H9 (cell line): ENCODE results near the gene FBXL5. TPM values are rescaled to one million over a fixed set of nuclear protein-coding genes. Genes with fewer than 3 reads are reported as not detected.

Source experiments
- DNase-seq: peaks from one replicate; pipeline ENCODE4 v3.0.0-alpha.2; 2017
- H2AFZ ChIP-seq: one replicate; pipeline ENCODE4 v1.6.1; 2013; ENCODE audit warnings: mild to moderate bottlenecking, low read length, control low read depth, moderate library complexity
- H2AK5ac ChIP-seq: 2 replicates; pipeline ENCODE4 v1.6.1; 2013; ENCODE audit warnings: low read length, control low read depth, mixed read lengths; ENCODE audit not compliant: insufficient read length
- H2BK120ac ChIP-seq: one replicate; pipeline ENCODE4 v1.6.1; 2013; ENCODE audit warnings: low read depth, mild to moderate bottlenecking, low read length, control low read depth, inconsistent platforms; ENCODE audit not compliant: poor library complexity, severe bottlenecking
- H2BK12ac ChIP-seq: 2 replicates; pipeline ENCODE4 v1.6.1; 2013; ENCODE audit warnings: low read length, control low read depth, mixed read lengths, low read depth; ENCODE audit not compliant: insufficient read length
- H2BK15ac ChIP-seq: 2 replicates; pipeline ENCODE4 v1.6.1; 2013; ENCODE audit warnings: low read depth, low read length, control low read depth
- H2BK20ac ChIP-seq: one replicate; pipeline ENCODE4 v1.6.1; 2013; ENCODE audit warnings: low read depth, mild to moderate bottlenecking, low read length, control low read depth, inconsistent platforms; ENCODE audit not compliant: poor library complexity, severe bottlenecking
- H2BK5ac ChIP-seq: 2 replicates; pipeline ENCODE4 v1.6.1; 2013; ENCODE audit warnings: low read length, control low read depth, mixed read lengths; ENCODE audit not compliant: insufficient read length
- H3K14ac ChIP-seq: 2 replicates; pipeline ENCODE4 v1.6.1; 2013; ENCODE audit warnings: low read length, control low read depth; ENCODE audit not compliant: insufficient read depth
- H3K18ac ChIP-seq: 2 replicates; pipeline ENCODE4 v1.6.1; 2013; ENCODE audit warnings: low read depth, mild to moderate bottlenecking, mixed read lengths, low read length, control low read depth; ENCODE audit not compliant: insufficient read length
- H3K23ac ChIP-seq: 2 replicates; pipeline ENCODE4 v1.6.1; 2013; ENCODE audit warnings: low read length, control low read depth, mixed read lengths, low read depth; ENCODE audit not compliant: insufficient read length
- H3K23me2 ChIP-seq: 2 replicates; pipeline ENCODE4 v1.6.1; 2013; ENCODE audit warnings: low read depth, mild to moderate bottlenecking, mixed read lengths, low read length, control low read depth; ENCODE audit not compliant: insufficient read length, poor library complexity, severe bottlenecking
- H3K27ac ChIP-seq: 2 replicates; pipeline ENCODE4 v1.5.1; 2013; ENCODE audit warnings: low read length, control low read depth, mixed read lengths, low read depth; ENCODE audit not compliant: insufficient read length
- H3K27me3 ChIP-seq: 2 replicates; pipeline ENCODE4 v1.6.1; 2013; ENCODE audit warnings: low read length, control low read depth, inconsistent platforms; ENCODE audit not compliant: insufficient read depth
- H3K4ac ChIP-seq: 2 replicates; pipeline ENCODE4 v1.6.1; 2013; ENCODE audit warnings: low read depth, mild to moderate bottlenecking, control low read depth, inconsistent platforms, low read length, moderate library complexity
- H3K4me1 ChIP-seq: 2 replicates; pipeline ENCODE4 v1.6.1; 2013; ENCODE audit warnings: low read length, control low read depth, inconsistent platforms; ENCODE audit not compliant: insufficient read depth
- H3K4me2 ChIP-seq: 2 replicates; pipeline ENCODE4 v1.6.1; 2013; ENCODE audit warnings: low read length, control low read depth, mixed read lengths; ENCODE audit not compliant: insufficient read length, insufficient read depth
- H3K56ac ChIP-seq: 2 replicates; pipeline ENCODE4 v1.6.1; 2013; ENCODE audit warnings: low read depth, mild to moderate bottlenecking, mixed read lengths, low read length, control low read depth; ENCODE audit not compliant: insufficient read length
- H3K79me1 ChIP-seq: 2 replicates; pipeline ENCODE4 v1.6.1; 2013; ENCODE audit warnings: low read depth, mild to moderate bottlenecking, moderate library complexity, low read length, control low read depth, inconsistent platforms; ENCODE audit not compliant: insufficient read depth, poor library complexity, severe bottlenecking
- H3K79me2 ChIP-seq: 2 replicates; pipeline ENCODE4 v1.6.1; 2013; ENCODE audit warnings: low read length, control low read depth, inconsistent platforms; ENCODE audit not compliant: insufficient read depth
- H3K9ac ChIP-seq: 2 replicates; pipeline ENCODE4 v1.6.1; 2013; ENCODE audit warnings: low read length, control low read depth, mixed read lengths; ENCODE audit not compliant: insufficient read length; ENCODE audit errors: extremely low read depth
- H3K9me3 ChIP-seq: one replicate; pipeline ENCODE4 v1.6.1; 2013; ENCODE audit warnings: low read depth, low read length, inconsistent platforms; ENCODE audit not compliant: control insufficient read depth
- H3T11ph ChIP-seq: one replicate; pipeline ENCODE4 v1.6.1; 2013; ENCODE audit warnings: mild to moderate bottlenecking, low read length, control low read depth, inconsistent platforms
- H4K20me1 ChIP-seq: one replicate; pipeline ENCODE4 v1.6.1; 2013; ENCODE audit not compliant: control insufficient read depth, insufficient read length, insufficient read depth
- H4K5ac ChIP-seq: 2 replicates; pipeline ENCODE4 v1.6.1; 2013; ENCODE audit warnings: low read depth, mild to moderate bottlenecking, mixed read lengths, low read length, control low read depth; ENCODE audit not compliant: insufficient read length
- H4K8ac ChIP-seq: replicated peaks from 2 replicates; pipeline ENCODE4 v1.6.1; 2013; ENCODE audit warnings: low read length, control low read depth, mixed read lengths, low read depth; ENCODE audit not compliant: insufficient read length
- H4K91ac ChIP-seq: 2 replicates; pipeline ENCODE4 v1.6.1; 2013; ENCODE audit warnings: low read depth, mild to moderate bottlenecking, moderate library complexity, mixed read lengths, low read length, control low read depth; ENCODE audit not compliant: insufficient read length
- H3K27ac Mint-ChIP-seq, 3 experiments: 2 replicates in 2 of 3; 3 replicates in 1 of 3; pipeline ENCODE4 v1.8.0; 2020 to 2021; ENCODE audit warnings: mixed read lengths in 3 of 3, mild to moderate bottlenecking in 1 of 3, moderate library complexity in 1 of 3
- H3K27me3 Mint-ChIP-seq: 2 replicates; pipeline ENCODE4 v1.8.0; 2021; ENCODE audit warnings: low read depth, mild to moderate bottlenecking, moderate library complexity, mixed read lengths
- H3K36me3 Mint-ChIP-seq, 3 experiments: 2 replicates in 2 of 3; 3 replicates in 1 of 3; pipeline ENCODE4 v1.8.0; 2020 to 2021; ENCODE audit warnings: low read depth in 3 of 3, mixed read lengths in 3 of 3; ENCODE audit not compliant: insufficient read depth in 1 of 3
- H3K4me1 Mint-ChIP-seq, 2 experiments: 2 replicates each; pipeline ENCODE4 v1.8.0; 2020; ENCODE audit warnings: mixed read lengths in 2 of 2
- H3K4me3 Mint-ChIP-seq, 2 experiments: 2 replicates in 1 of 2; 3 replicates in 1 of 2; pipeline ENCODE4 v1.8.0; 2020 to 2021; ENCODE audit warnings: mild to moderate bottlenecking in 2 of 2, mixed read lengths in 2 of 2, moderate library complexity in 1 of 2
- H3K9me3 Mint-ChIP-seq, 2 experiments: 2 replicates in 1 of 2; 3 replicates in 1 of 2; pipeline ENCODE4 v1.8.0; 2020; ENCODE audit warnings: mild to moderate bottlenecking in 2 of 2, mixed read lengths in 2 of 2, moderate library complexity in 1 of 2
- WGBS: extraction: QIAGEN DNeasy Blood & Tissue Kit; methylation state at CpG from one replicate; pipeline ENCODE4 v1.1.7; 2013; ENCODE audit warnings: missing lambda C conversion rate, low lambda C conversion rate, mixed read lengths; ENCODE audit not compliant: insufficient read length; ENCODE audit errors: extremely low coverage; 5-methylcytosine and 5-hydroxymethylcytosine counted together
- total RNA-seq: library from RNA; stranded (reverse); gene quantifications from 2 replicates; pipeline ENCODE4 v1.2.1, GENCODE V29; 2021
- TF ChIP-seq, protein P1 (sequence below): fragments of 200-600 bp; sonication (generic); conservative IDR thresholded peaks from 3 replicates; pipeline ENCODE4 v1.8.0; 2021; ENCODE audit warnings: antibody characterized with exemption, mild to moderate bottlenecking

Gene FBXL5
- total RNA-seq, 1 experiment from 2014 or later, result 57.6 TPM

DNA sequence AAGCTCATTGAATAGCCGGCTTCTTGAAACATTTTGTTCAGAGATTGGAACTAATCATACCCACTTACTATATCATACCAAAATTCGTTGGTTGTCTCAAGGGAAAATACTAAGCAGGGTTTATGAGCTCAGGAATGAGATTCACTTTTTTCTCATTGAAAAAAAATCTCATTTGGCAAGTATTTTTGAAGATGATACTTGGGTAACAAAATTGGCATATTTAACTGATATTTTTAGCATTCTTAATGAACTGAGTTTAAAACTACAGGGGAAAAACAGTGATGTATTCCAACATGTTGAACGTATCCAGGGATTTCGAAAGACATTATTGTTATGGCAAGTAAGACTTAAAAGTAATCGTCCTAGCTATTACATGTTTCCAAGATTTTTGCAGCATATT, 32.9 kb upstream of the FBXL5 start:
- peaks cover 41 to 50% of the 10 kb centered on the region in 2 experiments for H3K4me1 Mint-ChIP-seq
- no peaks in the 10 kb centered on the region for H3K9me3 Mint-ChIP-seq
- Histone ChIP-seq H3K56ac (no peak overlapping the region), H3K4me2 (no peak overlapping the region), H3K27ac (no peak overlapping the region), H4K5ac (no peak overlapping the region), H3K4ac (no peak overlapping the region), H3K14ac (no peak overlapping the region), H2AFZ (no peak overlapping the region), H2BK12ac (no peak overlapping the region), H3K23me2 (no peaks in the 10 kb centered on the region), H2AK5ac (no peak overlapping the region), H2BK5ac (no peak overlapping the region), H2BK120ac (no peak overlapping the region), H3K79me2 (no peaks in the 10 kb centered on the region), H3K4me1 (peaks cover 13% of the 10 kb centered on the region), H3K18ac (no peak overlapping the region), H4K20me1 (no peaks in the 10 kb centered on the region), H4K91ac (no peak overlapping the region), H3K9me3 (no peaks in the 10 kb centered on the region), H4K8ac (no peak overlapping the region), H3K9ac (no peak overlapping the region), H3K23ac (no peak overlapping the region), H3T11ph (no peak overlapping the region), H2BK15ac (no peak overlapping the region), H3K27me3 (no peaks in the 10 kb centered on the region), H2BK20ac (no peak overlapping the region), H3K79me1 (no peaks in the 10 kb centered on the region)
- no peaks in the 10 kb centered on the region for H3K27me3 Mint-ChIP-seq
- no CpG with 5 or more reads among the region's 5 CpGs for WGBS
- no peak overlapping the region for H3K4me3 Mint-ChIP-seq
- TF ChIP-seq, protein P1, sequence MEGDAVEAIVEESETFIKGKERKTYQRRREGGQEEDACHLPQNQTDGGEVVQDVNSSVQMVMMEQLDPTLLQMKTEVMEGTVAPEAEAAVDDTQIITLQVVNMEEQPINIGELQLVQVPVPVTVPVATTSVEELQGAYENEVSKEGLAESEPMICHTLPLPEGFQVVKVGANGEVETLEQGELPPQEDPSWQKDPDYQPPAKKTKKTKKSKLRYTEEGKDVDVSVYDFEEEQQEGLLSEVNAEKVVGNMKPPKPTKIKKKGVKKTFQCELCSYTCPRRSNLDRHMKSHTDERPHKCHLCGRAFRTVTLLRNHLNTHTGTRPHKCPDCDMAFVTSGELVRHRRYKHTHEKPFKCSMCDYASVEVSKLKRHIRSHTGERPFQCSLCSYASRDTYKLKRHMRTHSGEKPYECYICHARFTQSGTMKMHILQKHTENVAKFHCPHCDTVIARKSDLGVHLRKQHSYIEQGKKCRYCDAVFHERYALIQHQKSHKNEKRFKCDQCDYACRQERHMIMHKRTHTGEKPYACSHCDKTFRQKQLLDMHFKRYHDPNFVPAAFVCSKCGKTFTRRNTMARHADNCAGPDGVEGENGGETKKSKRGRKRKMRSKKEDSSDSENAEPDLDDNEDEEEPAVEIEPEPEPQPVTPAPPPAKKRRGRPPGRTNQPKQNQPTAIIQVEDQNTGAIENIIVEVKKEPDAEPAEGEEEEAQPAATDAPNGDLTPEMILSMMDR, result no peak
- peaks cover 18 to 30% (median 26%) of the 10 kb centered on the region in 3 experiments for H3K36me3 Mint-ChIP-seq
- no peak for DNase-seq
- H3K27ac Mint-ChIP-seq, result no peak overlapping the region
